HepG2 (cell line): ENCODE measurements around the gene DLST. TPM values are rescaled to one million over a fixed set of nuclear protein-coding genes. Genes with fewer than 3 reads are reported as not detected.
A peak's percentile ranks its signal among the peaks of the same experiment; 100 is the strongest.

Source experiments
- ETV5 ChIP-seq: IDR thresholded peaks from 2 replicates; pipeline ENCODE4 v1.6.1; 2018; ENCODE audit warnings: missing biosample characterization, missing genetic modification reagents, inconsistent platforms, borderline replicate concordance
- GLI4 ChIP-seq: sonication (generic); formaldehyde crosslinking; IDR thresholded peaks from 2 replicates; pipeline ENCODE4 v1.5.1; 2020; ENCODE audit warnings: missing genetic modification reagents, mild to moderate bottlenecking, moderate library complexity, borderline replicate concordance
- HNRNPLL ChIP-seq: fragments of 200-400 bp; formaldehyde crosslinking; IDR thresholded peaks from 2 replicates; pipeline ENCODE4 v1.6.1; 2017; ENCODE audit warnings: mild to moderate bottlenecking, low read depth, low read length; ENCODE audit not compliant: poor library complexity, severe bottlenecking
- KLF6 ChIP-seq: IDR thresholded peaks from 2 replicates; pipeline ENCODE4 v1.8.0; 2016; ENCODE audit warnings: missing biosample characterization, missing genetic modification reagents
- MAF1 ChIP-seq: sonication (generic); formaldehyde crosslinking; IDR thresholded peaks from 2 replicates; pipeline ENCODE4 v1.5.0; 2020; ENCODE audit warnings: missing genetic modification reagents, borderline replicate concordance
- MTA3 ChIP-seq: sonication (generic); formaldehyde crosslinking; IDR thresholded peaks from 2 replicates; pipeline ENCODE4 v1.4.0; 2020; ENCODE audit warnings: missing genetic modification reagents
- SKI ChIP-seq: fragments of 450-650 bp; IDR thresholded peaks from one replicate; pipeline ENCODE4 v1.6.1; 2018; ENCODE audit warnings: mild to moderate bottlenecking; ENCODE audit not compliant: partially characterized antibody
- ZBTB2 ChIP-seq: sonication (generic); formaldehyde crosslinking; IDR thresholded peaks from 2 replicates; pipeline ENCODE4 v1.8.0; 2022; ENCODE audit warnings: low read depth, missing genetic modification reagents
- ZFAT ChIP-seq: sonication (generic); formaldehyde crosslinking; conservative IDR thresholded peaks from 2 replicates; pipeline ENCODE4 v1.8.1; 2023; ENCODE audit warnings: missing genetic modification reagents, inconsistent platforms
- ZFP90 ChIP-seq: sonication (generic); formaldehyde crosslinking; IDR thresholded peaks from 2 replicates; pipeline ENCODE4 v1.8.0; 2022; ENCODE audit warnings: missing genetic modification reagents, mild to moderate bottlenecking, inconsistent platforms, borderline replicate concordance
- ZNF460 ChIP-seq: sonication (generic); formaldehyde crosslinking; IDR thresholded peaks from 2 replicates; pipeline ENCODE4 v1.5.1; 2020; ENCODE audit warnings: missing genetic modification reagents, mild to moderate bottlenecking, borderline replicate concordance
- ZNF569 ChIP-seq: sonication (generic); formaldehyde crosslinking; IDR thresholded peaks from 2 replicates; pipeline ENCODE4 v1.5.0; 2020; ENCODE audit warnings: mild to moderate bottlenecking, missing genetic modification reagents, moderate library complexity, borderline replicate concordance
- ZNF710 ChIP-seq: sonication (generic); formaldehyde crosslinking; IDR thresholded peaks from 2 replicates; pipeline ENCODE4 v1.5.0; 2020; ENCODE audit warnings: mild to moderate bottlenecking, missing genetic modification reagents, borderline replicate concordance
- ZNF879 ChIP-seq: sonication (generic); formaldehyde crosslinking; IDR thresholded peaks from 2 replicates; pipeline ENCODE4 v1.8.1; 2023; ENCODE audit warnings: missing genetic modification reagents
- ZSCAN9 ChIP-seq: IDR thresholded peaks from 2 replicates; pipeline ENCODE4 v1.6.1; 2016; ENCODE audit warnings: borderline replicate concordance
- polyA plus RNA-seq, 8 experiments: library from polyadenylated mRNA; depleted of rRNA in 3 of 8; stranded (reverse) in 7 of 8; unstranded in 1 of 8; fragments of >200 nt; fragmentation: Illumina TruSeq in 4 of 8; extraction: Trizol in 4 of 8; gene quantifications; 2 replicates each; pipeline versions ENCODE4 v1.2.1 to v1.2.3, GENCODE V29; 2011 to 2016; ENCODE audit warnings: low read depth in 4 of 8, missing spikeins in 1 of 8, mixed read lengths in 1 of 8; ENCODE audit not compliant: insufficient read depth in 1 of 8
- total RNA-seq, 5 experiments: library from RNA; depleted of rRNA; stranded (reverse); fragments of >200 nt; fragmentation: Illumina TruSeq; extraction: Trizol; gene quantifications; 2 replicates each; pipeline ENCODE4 v1.2.3, GENCODE V29; 2016; ENCODE audit warnings: low read depth in 1 of 5
- TF ChIP-seq, protein P1 (sequence below): sonication (generic); formaldehyde crosslinking; IDR thresholded peaks from 2 replicates; pipeline ENCODE4 v1.5.1; 2020; ENCODE audit warnings: missing genetic modification reagents, mild to moderate bottlenecking, borderline replicate concordance
- TF ChIP-seq, protein P2 (sequence below): sonication (generic); formaldehyde crosslinking; IDR thresholded peaks from 2 replicates; pipeline ENCODE4 v1.8.0; 2022; ENCODE audit warnings: missing genetic modification reagents, mild to moderate bottlenecking, borderline replicate concordance
- TF ChIP-seq, protein P3 (sequence below): sonication (generic); formaldehyde crosslinking; IDR thresholded peaks from 2 replicates; pipeline ENCODE4 v1.4.0; 2020; ENCODE audit warnings: mild to moderate bottlenecking, missing genetic modification reagents

DLST gene
- total and polyA plus RNA-seq, 2 of the 13 experiments (the other 11 are each of a cell fraction or from before 2014, with no cell fraction given) = 56.5 to 94.3 TPM

GRCh38 chr14:74881431-74882102 is at the start of gene DLST (continued):
- TF ChIP-seq, protein P1, sequence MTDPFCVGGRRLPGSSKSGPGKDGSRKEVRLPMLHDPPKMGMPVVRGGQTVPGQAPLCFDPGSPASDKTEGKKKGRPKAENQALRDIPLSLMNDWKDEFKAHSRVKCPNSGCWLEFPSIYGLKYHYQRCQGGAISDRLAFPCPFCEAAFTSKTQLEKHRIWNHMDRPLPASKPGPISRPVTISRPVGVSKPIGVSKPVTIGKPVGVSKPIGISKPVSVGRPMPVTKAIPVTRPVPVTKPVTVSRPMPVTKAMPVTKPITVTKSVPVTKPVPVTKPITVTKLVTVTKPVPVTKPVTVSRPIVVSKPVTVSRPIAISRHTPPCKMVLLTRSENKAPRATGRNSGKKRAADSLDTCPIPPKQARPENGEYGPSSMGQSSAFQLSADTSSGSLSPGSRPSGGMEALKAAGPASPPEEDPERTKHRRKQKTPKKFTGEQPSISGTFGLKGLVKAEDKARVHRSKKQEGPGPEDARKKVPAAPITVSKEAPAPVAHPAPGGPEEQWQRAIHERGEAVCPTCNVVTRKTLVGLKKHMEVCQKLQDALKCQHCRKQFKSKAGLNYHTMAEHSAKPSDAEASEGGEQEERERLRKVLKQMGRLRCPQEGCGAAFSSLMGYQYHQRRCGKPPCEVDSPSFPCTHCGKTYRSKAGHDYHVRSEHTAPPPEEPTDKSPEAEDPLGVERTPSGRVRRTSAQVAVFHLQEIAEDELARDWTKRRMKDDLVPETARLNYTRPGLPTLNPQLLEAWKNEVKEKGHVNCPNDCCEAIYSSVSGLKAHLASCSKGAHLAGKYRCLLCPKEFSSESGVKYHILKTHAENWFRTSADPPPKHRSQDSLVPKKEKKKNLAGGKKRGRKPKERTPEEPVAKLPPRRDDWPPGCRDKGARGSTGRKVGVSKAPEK (CRISPR knock-in tag) = no peak
- TF ChIP-seq, protein P2, sequence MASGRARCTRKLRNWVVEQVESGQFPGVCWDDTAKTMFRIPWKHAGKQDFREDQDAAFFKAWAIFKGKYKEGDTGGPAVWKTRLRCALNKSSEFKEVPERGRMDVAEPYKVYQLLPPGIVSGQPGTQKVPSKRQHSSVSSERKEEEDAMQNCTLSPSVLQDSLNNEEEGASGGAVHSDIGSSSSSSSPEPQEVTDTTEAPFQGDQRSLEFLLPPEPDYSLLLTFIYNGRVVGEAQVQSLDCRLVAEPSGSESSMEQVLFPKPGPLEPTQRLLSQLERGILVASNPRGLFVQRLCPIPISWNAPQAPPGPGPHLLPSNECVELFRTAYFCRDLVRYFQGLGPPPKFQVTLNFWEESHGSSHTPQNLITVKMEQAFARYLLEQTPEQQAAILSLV (CRISPR knock-in tag) = peak; percentile 84; the same call in 1 of the 2 replicates
- TF ChIP-seq ZSCAN9 (CRISPR knock-in tag) = peak; percentile 68; the same call in 1 of the 2 replicates
- peak; percentile 65 for TF ChIP-seq ZBTB2 (CRISPR knock-in tag)
- TF ChIP-seq SKI = peak; percentile 45
- no peak; the same call in 1 of the 2 replicates for TF ChIP-seq MAF1 (CRISPR knock-in tag)
- TF ChIP-seq ZFP90 = no peak
- TF ChIP-seq ZNF460 (CRISPR knock-in tag) = no peak; the same call in 1 of the 2 replicates
- TF ChIP-seq GLI4 (CRISPR knock-in tag) = peak; percentile 54; the same call in 1 of the 2 replicates
- TF ChIP-seq ZNF569 (CRISPR knock-in tag) = no peak
- no peak for TF ChIP-seq ZNF879 (CRISPR knock-in tag)
- TF ChIP-seq ZFAT (CRISPR knock-in tag) = no peak
- TF ChIP-seq, protein P3, sequence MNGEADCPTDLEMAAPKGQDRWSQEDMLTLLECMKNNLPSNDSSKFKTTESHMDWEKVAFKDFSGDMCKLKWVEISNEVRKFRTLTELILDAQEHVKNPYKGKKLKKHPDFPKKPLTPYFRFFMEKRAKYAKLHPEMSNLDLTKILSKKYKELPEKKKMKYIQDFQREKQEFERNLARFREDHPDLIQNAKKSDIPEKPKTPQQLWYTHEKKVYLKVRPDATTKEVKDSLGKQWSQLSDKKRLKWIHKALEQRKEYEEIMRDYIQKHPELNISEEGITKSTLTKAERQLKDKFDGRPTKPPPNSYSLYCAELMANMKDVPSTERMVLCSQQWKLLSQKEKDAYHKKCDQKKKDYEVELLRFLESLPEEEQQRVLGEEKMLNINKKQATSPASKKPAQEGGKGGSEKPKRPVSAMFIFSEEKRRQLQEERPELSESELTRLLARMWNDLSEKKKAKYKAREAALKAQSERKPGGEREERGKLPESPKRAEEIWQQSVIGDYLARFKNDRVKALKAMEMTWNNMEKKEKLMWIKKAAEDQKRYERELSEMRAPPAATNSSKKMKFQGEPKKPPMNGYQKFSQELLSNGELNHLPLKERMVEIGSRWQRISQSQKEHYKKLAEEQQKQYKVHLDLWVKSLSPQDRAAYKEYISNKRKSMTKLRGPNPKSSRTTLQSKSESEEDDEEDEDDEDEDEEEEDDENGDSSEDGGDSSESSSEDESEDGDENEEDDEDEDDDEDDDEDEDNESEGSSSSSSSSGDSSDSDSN (CRISPR knock-in tag) = peak; percentile 90
- TF ChIP-seq KLF6 (CRISPR knock-in tag) = no peak
- TF ChIP-seq ETV5 (CRISPR knock-in tag) = peak; percentile 78
- no peak for TF ChIP-seq MTA3 (CRISPR knock-in tag)
- TF ChIP-seq ZNF710 = no peak
- peak; percentile 82 for TF ChIP-seq HNRNPLL
